ENCODE data around the gene XRCC1. TPM values are rescaled to one million over a fixed set of nuclear protein-coding genes. Genes with fewer than 3 reads are reported as not detected.
"Not testable (repeated sequence)": the region's sequence is repeated elsewhere in the genome, so short reads cannot be mapped to it uniquely, and the experiment has no call there.

The XRCC1 gene
- total RNA-seq, 2 donors from 2014 or later, result 36.9 to 39.5 TPM

DNA sequence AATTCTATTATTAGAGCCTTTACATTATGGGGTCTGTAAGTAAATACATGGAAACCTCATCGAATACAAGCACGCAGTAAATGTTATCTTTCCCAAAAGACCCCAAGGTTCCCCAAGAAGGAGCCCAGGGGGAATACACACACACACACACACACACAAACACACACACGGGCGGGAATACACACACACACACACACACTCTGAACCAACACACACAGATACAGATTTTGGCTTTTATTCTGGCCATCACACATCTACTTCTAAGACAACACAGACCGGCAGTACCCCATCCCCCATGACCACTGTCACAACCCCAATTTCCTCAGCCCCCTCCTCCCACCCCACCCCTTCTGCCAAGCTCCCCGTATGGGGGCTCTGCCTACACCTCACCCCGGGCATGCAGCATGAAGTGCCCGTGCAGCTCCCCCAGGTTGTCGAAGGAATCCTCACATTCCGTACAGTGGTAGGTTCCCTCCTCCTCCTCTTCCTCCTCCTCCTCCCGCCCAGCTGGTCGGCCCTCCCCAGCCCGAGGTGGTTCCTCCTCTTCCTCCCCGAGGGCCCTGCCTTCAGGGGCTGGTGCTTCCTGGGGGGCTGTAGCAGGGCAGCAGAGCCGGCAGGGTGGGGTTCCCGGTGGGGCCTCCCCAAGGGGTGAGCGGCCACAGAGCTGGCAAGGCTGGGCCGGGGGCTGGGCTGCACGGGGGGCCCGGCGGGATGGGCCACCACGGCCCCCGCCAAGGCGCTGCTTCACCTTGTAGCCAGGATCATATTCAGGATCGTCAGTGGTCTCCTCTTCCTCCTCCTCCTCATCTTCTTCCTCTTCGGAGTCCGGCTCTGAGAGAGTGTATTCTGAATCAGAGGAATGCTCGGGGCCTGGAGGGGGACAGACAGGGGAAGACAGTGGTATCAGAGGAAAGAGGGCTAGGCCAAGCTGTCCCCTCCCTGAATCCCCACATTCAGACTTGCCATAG is 32.2 kb upstream of the XRCC1 start:
- no peaks in the 10 kb centered on the region for H3K36me3 Mint-ChIP-seq
- ATAC-seq, result no peak

DNA sequence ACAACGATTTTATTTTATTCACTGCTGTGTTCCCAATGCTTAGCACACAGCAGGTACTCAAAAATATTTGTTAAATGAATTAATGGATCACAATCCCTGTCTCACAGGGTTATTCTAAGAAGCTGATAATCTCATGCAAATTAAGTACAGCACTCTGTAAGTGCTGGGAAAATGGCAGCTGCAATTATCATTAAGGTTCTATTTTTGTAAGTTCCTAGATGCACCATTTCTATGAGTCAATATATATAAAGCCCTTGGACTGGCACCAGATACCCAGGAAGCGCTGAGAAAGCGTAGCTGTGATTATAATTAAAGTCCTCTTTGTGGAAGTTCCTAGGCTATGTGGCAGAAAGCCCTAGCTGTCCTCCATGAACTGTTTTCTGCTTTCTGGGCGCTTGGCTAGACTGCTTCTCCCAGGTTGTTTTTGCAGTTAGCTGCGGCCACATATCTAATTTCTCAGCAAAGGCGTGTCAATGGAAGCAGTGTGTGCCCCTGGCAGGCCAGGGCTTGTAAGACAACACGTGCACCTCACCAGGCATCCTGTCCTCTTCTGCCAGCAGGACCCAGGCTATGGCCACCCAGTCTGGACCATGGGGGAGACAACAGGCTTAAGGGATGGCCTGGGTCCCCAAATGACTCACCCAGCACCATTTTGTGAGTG is 31.4 kb upstream of the XRCC1 start:
- no peak for ATAC-seq
- Mint-ChIP-seq H3K36me3 (no peaks in the 10 kb centered on the region), H3K27ac (peak overlapping the region in 1 of 2 donors; percentile 93), H3K9me3 (no peaks in the 10 kb centered on the region)
- no peak for DNase-seq (ENCODE audit: low spot score in 2 of 2)

More for the DNA sequence above, 32.2 kb upstream of the XRCC1 start:
- Mint-ChIP-seq H3K9me3 (no peaks in the 10 kb centered on the region), H3K27ac (peak overlapping the region in 1 of 2 donors; percentile 2)
- DNase-seq (ENCODE audit: low spot score in 2 of 2), result no peak

DNA sequence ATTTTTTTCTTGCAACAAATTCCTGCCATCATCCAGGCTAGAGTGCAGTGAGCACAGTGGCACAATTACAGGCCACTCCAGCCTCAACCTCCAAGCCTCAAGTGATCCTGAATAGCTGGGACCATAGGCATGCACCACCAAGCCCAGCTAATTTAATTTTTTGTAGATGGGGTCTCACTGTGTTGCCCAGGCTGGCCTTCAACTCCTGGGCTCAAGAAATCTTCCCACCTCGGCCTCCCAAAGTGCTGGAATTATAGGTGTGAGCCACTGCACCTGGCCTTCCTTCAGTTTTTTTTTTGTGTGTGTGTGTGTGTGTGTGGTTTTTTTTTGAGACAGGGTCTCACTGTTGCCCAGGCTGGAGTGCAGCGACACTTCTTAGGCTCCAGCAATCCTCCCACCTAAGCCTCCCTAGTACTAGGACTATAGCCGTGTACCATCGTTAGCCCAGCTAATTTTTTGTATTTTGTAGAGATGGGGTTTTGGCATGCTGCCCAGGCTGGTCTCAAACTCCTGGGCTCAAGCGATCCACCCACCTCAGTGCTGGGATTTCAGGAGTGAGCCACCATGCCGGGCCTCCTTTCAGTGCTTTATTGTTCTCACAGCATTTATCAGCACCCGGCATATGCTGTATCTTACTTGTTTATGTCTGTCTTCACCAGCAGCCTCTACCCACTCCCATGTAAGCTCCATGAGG is 30.7 kb upstream of the XRCC1 start:
- H3K27ac Mint-ChIP-seq, result peak overlapping the region; percentile 77 to 93
- no peaks in the 10 kb centered on the region for H3K9me3 Mint-ChIP-seq
- no peak for ATAC-seq
- no peaks in the 10 kb centered on the region for H3K36me3 Mint-ChIP-seq
- no peak for DNase-seq (ENCODE audit: low spot score in 2 of 2)

DNA sequence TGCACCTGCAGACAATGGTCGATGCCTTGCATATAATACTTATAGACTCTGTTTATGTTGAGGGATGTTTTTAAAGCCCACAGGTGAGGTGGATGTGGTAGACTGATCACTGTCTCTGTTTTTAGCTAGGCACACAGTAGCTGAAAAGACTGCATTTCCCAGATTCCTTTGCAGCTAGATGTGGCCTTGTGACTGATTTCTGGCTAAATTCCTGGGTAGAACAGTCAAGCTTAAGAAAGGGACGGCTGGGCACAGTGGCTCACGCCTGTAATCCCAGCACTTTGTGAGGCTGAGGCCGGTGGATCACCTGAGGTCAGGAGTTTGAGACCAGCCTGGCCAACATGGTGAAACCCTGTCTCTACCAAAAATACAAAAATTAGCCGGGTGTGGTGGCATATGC is 25.0 kb upstream of the XRCC1 start:
- ATAC-seq; H3K9me3 Mint-ChIP-seq; DNase-seq (ENCODE audit: low spot score in 2 of 2): not testable (repeated sequence)
- Mint-ChIP-seq H3K27ac (peak overlapping the region in 1 of 2 donors; percentile 57), H3K36me3 (peaks cover 15 to 27% of the 10 kb centered on the region in 2 donors)

DNA sequence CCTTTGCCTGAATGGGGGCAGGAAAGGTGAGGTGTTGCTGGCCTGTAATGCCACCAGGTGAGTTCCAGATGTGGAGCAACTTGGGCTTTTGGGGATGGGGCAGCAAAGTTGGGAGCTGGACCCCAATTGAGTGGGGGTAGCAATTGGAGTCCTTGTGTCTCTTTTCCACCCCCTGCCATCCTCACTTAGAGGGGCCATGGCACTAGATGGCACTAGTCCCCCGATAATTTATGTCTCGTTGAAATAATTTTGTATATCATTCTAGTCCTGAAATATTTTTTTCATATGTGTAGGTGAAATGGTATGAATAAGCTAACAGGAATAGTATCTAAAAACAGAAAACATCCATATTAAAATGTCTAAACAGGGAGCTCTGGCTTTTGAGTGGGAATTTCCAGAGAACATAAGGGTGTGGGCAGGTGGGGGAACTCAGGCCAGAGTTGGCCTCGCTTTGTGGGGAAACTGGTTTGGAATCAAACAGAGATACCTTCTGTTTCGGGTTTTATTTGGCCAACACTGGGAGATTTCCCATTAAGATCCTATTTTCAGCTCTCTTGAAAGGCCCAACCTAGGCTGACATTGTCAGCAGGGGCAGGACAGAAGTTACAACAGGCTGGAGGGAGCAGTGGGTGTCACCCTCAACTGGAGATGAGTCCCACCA is 24.4 kb upstream of the XRCC1 start:
- H3K36me3 Mint-ChIP-seq, result peaks cover 16 to 30% of the 10 kb centered on the region in 2 donors
- H3K27ac Mint-ChIP-seq, result peak overlapping the region in 1 of 2 donors; percentile 57
- ATAC-seq (no peak), DNase-seq (ENCODE audit: low spot score in 2 of 2) (no peak)
- no peaks in the 10 kb centered on the region for H3K9me3 Mint-ChIP-seq

DNA sequence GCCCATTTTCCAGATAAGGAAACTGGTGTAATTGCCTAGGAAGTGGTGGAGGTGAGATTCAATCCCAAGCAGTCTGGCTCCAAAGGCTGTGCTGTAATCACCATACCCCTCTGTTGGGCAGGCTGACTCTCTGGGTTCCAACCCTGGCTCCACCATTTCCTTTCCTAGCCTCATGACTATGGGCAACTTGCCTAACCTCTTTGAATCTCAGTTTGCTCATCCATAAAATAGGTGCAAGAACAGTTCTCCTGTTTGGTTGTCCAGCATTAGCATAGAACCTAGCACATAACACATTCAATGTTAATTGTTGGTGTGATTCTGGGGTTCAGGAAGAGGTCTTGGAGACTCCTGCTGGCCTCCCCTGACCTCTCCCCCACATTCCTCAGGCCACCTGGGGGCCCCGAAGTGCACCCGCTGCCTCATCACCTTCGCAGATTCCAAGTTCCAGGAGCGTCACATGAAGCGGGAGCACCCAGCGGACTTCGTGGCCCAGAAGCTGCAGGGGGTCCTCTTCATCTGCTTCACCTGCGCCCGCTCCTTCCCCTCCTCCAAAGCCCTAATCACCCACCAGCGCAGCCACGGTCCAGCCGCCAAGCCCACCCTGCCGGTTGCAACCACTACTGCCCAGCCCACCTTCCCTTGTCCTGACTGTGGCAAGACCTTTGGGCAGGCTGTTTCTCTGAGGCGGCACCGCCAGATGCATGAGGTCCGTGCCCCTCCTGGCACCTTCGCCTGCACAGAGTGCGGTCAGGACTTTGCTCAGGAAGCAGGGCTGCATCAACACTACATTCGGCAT is 23.3 kb upstream of the XRCC1 start:
- peaks cover 19 to 30% of the 10 kb centered on the region in 2 donors for H3K36me3 Mint-ChIP-seq
- no peak for ATAC-seq
- no peaks in the 10 kb centered on the region for H3K9me3 Mint-ChIP-seq
- H3K27ac Mint-ChIP-seq, result peak overlapping the region in 1 of 2 donors; percentile 100
- DNase-seq (ENCODE audit: low spot score in 2 of 2), result no peak

DNA sequence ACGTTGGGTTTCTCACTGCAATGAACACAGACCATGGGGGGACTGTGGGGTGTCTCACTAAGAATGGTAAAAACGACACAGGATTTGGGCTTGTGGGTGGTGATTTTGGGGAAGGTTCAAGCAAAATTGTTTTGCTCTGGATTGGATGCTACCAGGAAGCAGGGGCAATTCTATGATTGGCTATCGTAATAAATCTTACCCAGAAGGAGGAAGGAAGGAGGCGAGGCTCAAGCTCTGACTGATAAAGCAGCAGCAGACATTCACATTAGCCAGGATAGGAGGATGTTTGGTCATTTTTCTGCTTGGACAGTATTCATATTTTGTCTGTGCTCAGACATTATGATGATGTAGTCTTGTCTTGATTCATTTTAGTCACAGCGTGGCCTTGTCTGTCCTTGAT is 22.5 kb upstream of the XRCC1 start:
- no peak for DNase-seq (ENCODE audit: low spot score in 2 of 2)
- H3K27ac Mint-ChIP-seq, result peak overlapping the region; percentile 100
- H3K36me3 Mint-ChIP-seq, result peaks cover 25 to 34% of the 10 kb centered on the region in 2 donors
- no peaks in the 10 kb centered on the region for H3K9me3 Mint-ChIP-seq
- ATAC-seq, result no peak

DNA sequence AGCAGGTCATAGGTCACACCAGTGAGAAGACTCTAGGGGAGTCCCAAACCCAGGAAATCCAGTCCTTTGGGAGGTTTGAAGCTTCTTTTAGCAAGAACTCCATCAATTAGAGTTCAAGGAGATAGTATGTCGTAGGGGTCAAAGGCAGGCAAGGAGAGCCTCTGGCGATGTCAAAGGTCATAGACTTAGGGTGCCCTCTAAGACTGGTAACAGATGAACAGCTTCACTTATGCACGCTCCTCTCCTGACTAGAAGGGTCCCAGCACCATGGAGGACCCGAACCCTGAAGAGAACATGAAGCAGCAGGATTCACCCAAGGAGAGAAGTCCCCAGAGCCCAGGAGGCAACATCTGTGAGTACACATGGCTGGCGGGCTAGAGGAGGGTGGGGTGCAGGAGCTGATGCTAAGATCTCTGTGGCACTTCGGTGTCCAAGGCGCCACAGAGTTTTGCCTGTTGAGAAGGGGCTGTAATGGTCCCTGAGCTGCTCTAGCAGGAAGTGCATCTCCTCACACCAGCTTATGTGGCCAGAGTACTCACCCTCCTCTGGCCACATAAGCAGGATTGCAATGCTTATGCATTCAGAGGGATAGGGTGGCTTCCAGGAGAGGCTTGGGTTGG is 21.6 kb upstream of the XRCC1 start:
- H3K36me3 Mint-ChIP-seq, result peaks cover 25 to 38% of the 10 kb centered on the region in 2 donors
- H3K9me3 Mint-ChIP-seq, result no peaks in the 10 kb centered on the region
- ATAC-seq, result no peak
- H3K27ac Mint-ChIP-seq, result peak overlapping the region; percentile 100
- DNase-seq (ENCODE audit: low spot score in 2 of 2), result no peak

DNA sequence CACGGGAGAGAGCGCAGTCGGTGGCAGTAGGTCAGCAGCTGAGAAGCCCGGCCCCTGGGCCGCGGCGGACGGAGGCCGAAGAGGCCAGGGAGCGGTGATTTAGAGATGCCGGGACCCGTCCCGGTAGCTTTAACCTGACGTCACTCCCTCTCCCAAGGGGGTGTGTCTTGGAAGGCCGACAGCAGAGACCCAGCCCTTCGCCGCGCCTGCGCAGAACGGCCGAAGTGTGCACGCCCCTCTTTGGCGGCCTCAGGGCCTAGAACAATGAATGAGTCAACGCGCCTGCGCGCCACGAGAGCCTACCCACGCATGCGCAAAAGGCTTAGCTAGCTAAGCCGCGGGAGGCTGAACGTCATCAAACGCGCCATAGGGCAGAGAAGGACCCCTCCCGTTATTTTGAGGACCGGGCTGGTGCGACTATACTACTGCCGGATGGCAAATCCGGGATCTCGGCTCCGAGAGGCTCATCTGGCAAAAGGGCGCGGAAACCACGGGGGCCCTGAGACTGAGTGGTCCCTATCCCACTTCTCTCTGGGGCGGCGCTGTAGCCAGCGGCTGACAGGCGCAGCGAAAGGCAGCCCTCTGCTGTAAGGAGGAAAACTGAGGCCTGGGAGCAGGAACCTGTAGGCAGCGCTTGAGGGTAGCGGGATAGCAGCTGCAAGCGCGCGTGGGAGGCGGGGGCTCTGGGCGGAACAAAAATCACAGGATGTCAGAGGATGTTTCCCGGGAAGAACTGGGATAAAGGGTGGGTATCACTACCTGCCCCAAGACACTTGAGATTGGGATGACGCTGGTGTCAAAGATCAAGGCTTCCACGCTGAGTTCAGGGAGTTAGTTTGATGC is 20.9 kb upstream of the XRCC1 start, which contains the start of the genes IRGQ and ZNF576:
Gene IRGQ, minus strand, starts transcription at position 136 of the 843 bp plus-strand sequence. CDS start 796 bp downstream, outside the sequence.
Gene ZNF576, plus strand, starts transcription at position 597 of the 843 bp plus-strand sequence. CDS start 514 bp downstream, outside the sequence.
- ATAC-seq (peak; percentile 85 to 89), DNase-seq (ENCODE audit: low spot score in 2 of 2) (peak; percentile 100)
- Mint-ChIP-seq H3K27ac (peak within 1 kb of the TSS; percentile 100), H3K9me3 (no peaks in the 10 kb centered on the region), H3K36me3 (peaks cover 25 to 38% of the 10 kb centered on the region in 2 donors)

DNA sequence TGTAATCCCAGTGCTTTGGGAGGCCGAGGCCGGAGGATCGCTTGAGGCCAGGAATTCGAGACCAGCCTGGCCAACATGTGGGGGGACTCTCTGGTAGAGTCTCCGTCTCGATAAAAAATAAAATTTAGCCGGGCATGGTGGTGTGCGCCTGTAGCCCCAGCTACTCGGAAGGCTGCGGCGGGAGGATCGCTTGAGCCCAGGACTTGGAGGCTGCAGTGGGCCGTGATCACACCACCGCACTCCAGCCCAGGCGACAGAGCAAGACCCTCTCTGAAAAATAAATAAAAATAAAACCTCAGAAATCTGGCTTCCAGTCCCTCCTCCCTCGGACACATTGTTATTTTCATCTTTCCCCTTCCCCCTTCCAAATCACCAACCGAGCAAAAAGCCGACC is 20.3 kb upstream of the XRCC1 start:
- no peak for DNase-seq (ENCODE audit: low spot score in 2 of 2)
- peak; percentile 7 to 29 for ATAC-seq
- Mint-ChIP-seq H3K36me3 (peaks cover 25 to 38% of the 10 kb centered on the region in 2 donors), H3K9me3 (no peaks in the 10 kb centered on the region), H3K27ac (peak overlapping the region; percentile 100)

DNA sequence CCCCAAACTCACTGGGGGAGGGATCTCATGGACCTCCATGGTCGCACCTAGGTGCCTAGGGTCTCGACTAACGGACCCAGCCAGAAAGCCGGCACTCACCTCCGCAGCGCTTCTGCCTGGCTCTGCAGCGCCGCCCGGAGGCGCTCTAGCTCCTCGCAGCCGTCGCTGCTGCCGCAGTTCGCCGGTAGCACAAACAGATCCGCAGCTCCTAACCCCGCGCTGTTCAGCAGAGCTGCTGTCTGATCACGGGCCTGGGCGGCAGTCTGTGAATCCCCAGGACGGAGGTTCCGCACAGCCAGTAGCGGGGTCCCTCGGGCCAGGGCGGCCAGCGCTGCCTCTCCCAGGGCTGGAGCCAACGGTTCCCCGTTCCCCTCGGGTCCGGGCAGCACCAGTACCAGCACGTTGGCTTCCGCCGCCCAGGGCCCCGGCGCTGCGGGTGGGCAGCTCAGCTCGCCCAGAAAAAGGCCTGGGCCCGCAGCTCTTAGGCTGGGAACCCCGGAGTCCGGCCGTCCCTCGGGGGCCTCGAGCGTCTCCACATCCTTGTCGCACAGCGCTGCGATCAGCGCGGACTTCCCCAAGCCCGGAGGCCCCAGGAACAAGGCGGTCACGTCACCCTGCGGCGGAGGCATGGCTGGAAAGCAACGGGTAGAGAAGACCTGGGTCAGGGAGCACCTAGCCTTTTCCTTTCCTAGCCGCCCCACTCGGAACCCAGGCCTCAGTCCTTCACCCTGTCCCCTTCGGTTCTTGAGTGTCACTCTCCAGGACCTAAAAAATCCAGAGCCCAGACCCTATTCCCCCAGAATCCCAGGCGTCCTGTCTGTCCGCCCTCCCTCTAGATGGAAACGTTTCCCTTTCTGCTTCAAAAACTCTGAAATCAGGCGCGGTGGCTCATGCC is 19.6 kb upstream of the XRCC1 start:
- no peaks in the 10 kb centered on the region for H3K9me3 Mint-ChIP-seq
- H3K27ac Mint-ChIP-seq, result peak overlapping the region; percentile 100
- peak; percentile 78 for DNase-seq (ENCODE audit: low spot score in 2 of 2)
- ATAC-seq, result peak; percentile 60 to 66
- peaks cover 25 to 38% of the 10 kb centered on the region in 2 donors for H3K36me3 Mint-ChIP-seq

DNA sequence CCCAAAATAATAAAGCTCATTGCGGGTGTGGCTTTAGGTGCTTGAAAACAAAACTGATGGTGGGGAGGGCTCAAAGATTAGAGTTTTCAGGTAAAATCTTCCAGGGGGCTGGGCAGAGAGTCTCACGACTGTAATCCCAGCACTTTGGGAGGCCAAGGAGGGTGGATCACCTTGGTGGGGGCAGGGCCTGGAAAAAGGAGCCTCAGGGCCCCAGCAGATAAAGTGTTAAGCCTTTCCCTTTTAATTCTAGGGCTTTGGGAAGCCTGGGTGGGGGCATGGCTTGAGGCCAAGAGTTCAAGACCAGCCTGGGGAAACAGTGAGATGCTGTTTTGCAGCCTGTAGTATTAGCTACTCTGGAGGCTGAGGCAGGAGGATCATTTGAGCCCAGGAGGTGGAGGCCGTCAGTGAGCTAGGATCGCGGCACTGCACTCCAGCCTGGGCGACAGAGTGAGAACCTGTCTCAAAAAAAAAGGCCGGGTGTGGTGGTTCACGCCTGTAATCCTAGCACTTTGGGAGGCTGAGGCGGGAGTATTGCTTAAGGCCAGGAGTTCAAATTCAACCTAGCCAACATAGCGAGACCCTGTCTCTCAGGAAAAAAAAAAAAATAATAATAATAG is 18.9 kb upstream of the XRCC1 start:
- Mint-ChIP-seq H3K27ac (peak overlapping the region; percentile 95 to 100), H3K9me3 (no peaks in the 10 kb centered on the region)
- no peak for ATAC-seq

DNA sequence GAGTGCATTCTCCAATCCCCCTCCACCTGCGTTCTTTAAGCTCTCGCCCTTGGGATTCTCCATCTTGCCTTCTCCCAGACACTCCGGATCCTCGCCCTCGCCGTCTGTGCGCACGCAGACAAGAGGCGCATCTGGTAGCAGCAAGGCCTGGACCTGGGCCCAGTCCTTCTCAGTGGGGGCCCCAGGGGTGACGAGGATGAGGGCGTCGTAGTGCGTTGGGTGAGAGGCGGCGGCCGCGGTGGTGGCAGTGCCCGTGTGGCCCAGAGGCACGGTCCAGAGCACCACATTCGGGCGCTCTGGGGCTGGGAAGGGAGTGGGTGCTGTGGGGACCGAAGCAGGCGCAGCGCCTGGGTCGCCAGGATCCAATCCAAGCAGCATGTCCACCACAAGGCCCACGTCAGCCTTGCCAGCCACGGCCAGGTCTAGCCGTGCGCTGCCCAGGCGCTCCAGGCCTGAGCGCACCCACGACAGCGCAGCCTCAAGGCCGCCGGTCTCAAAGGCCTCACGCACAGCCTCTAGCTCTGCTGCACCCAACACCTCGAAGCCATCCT is 17.5 kb upstream of the XRCC1 start:
- ATAC-seq, result no peak
- no peak for DNase-seq (ENCODE audit: low spot score in 2 of 2)
- no peaks in the 10 kb centered on the region for H3K9me3 Mint-ChIP-seq
- H3K36me3 Mint-ChIP-seq, result peaks cover 25 to 34% of the 10 kb centered on the region in 2 donors
- no peak overlapping the region for H3K27ac Mint-ChIP-seq

More for the DNA sequence above, 18.9 kb upstream of the XRCC1 start:
- no peak for DNase-seq (ENCODE audit: low spot score in 2 of 2)
- peaks cover 25 to 38% of the 10 kb centered on the region in 2 donors for H3K36me3 Mint-ChIP-seq

All from activated naive CD4-positive, alpha-beta T cell treated with anti-CD3 and anti-CD28 coated beads, Interleukin-2, amount 50 U/mL, for 72 hours (primary cell).